Measurements from ENCODE around the gene KCNG4.

Gene KCNG4

DNA sequence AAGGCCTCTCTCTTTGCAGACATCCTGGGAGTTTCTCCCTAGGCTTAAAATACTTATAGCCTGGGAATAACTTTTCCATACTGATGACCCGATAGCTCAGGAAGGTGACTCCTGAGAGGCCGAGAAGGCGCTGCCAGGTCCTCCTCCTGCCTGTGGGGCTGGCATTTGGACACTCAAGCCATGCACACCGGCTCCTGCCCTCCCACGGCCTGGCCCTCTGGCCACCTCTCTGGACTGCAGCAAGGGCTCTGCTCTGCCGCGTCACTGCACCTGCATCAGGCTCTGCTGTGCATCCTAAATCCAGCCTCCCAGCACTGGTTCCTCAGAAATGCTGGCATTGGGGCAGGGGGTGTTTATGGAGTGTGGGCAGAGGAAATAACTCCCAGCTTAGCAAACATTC is 14.2 kb downstream of the KCNG4 start:
- no peaks in the 10 kb centered on the region for H3K9me3 ChIP-seq (ENCODE audit: control insufficient read depth, insufficient read depth, low read depth, low read length)
- no peak overlapping the region for H3K4me3 ChIP-seq (ENCODE audit: low read depth, low read length)
- POLR2A ChIA-PET: no interaction called here
- no peaks in the 10 kb centered on the region for H3K36me3 ChIP-seq (ENCODE audit: control insufficient read depth in 2 of 2, insufficient read depth in 1 of 2, low read length in 2 of 2)
- CTCF ChIA-PET: no interaction called here
- no peak overlapping the region for H3K27ac ChIP-seq (ENCODE audit: extremely low read depth, low read depth, low read length)
- H3K4me1 ChIP-seq (ENCODE audit: control insufficient read depth, insufficient read depth, low read length): no peaks in the 10 kb centered on the region
- TF ChIP-seq, protein P1, sequence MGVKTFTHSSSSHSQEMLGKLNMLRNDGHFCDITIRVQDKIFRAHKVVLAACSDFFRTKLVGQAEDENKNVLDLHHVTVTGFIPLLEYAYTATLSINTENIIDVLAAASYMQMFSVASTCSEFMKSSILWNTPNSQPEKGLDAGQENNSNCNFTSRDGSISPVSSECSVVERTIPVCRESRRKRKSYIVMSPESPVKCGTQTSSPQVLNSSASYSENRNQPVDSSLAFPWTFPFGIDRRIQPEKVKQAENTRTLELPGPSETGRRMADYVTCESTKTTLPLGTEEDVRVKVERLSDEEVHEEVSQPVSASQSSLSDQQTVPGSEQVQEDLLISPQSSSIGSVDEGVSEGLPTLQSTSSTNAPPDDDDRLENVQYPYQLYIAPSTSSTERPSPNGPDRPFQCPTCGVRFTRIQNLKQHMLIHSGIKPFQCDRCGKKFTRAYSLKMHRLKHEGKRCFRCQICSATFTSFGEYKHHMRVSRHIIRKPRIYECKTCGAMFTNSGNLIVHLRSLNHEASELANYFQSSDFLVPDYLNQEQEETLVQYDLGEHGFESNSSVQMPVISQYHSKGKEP (tag by site-specific recombination; IDR thresholded peaks at IDR 0.05): no peak
- no peak for TF ChIP-seq ZNF571 (tag by site-specific recombination; IDR thresholded peaks at IDR 0.05)
- no peak for TF ChIP-seq ZNF701 (tag by site-specific recombination; IDR thresholded peaks at IDR 0.05)
- no peak for TF ChIP-seq ZNF157 (tag by site-specific recombination; IDR thresholded peaks at IDR 0.05)
- TF ChIP-seq ZNF600 (tag by site-specific recombination; IDR thresholded peaks at IDR 0.05): no peak
- TF ChIP-seq PRDM2 (tag by site-specific recombination; IDR thresholded peaks at IDR 0.05; ENCODE audit: borderline replicate concordance): no peak
- TF ChIP-seq ZNF114 (tag by site-specific recombination; IDR thresholded peaks at IDR 0.05): no peak
- TF ChIP-seq INSM2 (tag by site-specific recombination; IDR thresholded peaks at IDR 0.05): no peak
- no peak for TF ChIP-seq ZNF211 (tag by site-specific recombination; IDR thresholded peaks at IDR 0.05; ENCODE audit: low read depth)
- no peak for TF ChIP-seq ZSCAN16 (tag by site-specific recombination; IDR thresholded peaks at IDR 0.05)
- no peak for TF ChIP-seq ZNF280C (tag by site-specific recombination; IDR thresholded peaks at IDR 0.05)
- TF ChIP-seq, protein P2, sequence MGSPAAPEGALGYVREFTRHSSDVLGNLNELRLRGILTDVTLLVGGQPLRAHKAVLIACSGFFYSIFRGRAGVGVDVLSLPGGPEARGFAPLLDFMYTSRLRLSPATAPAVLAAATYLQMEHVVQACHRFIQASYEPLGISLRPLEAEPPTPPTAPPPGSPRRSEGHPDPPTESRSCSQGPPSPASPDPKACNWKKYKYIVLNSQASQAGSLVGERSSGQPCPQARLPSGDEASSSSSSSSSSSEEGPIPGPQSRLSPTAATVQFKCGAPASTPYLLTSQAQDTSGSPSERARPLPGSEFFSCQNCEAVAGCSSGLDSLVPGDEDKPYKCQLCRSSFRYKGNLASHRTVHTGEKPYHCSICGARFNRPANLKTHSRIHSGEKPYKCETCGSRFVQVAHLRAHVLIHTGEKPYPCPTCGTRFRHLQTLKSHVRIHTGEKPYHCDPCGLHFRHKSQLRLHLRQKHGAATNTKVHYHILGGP (tag by site-specific recombination; IDR thresholded peaks at IDR 0.05): no peak
- TF ChIP-seq ZNF510 (tag by site-specific recombination; IDR thresholded peaks at IDR 0.05; ENCODE audit: insufficient replicate concordance): no peak
- no peak for TF ChIP-seq ZIC2 (tag by site-specific recombination; IDR thresholded peaks at IDR 0.05)
- no peak for TF ChIP-seq ZNF311 (tag by site-specific recombination; IDR thresholded peaks at IDR 0.05; ENCODE audit: borderline replicate concordance)

Data from HEK293 (cell line).